GM12873 (cell line): ENCODE measurements around the gene TERT.

Source experiments
- CTCF ChIP-seq: IDR thresholded peaks from 2 replicates; pipeline ENCODE4 v1.5.1; 2012; ENCODE audit warnings: low read depth, mild to moderate bottlenecking, moderate library complexity, low read length, control low read depth; ENCODE audit not compliant: insufficient read depth; ENCODE audit errors: missing control alignments

TERT gene

DNA sequence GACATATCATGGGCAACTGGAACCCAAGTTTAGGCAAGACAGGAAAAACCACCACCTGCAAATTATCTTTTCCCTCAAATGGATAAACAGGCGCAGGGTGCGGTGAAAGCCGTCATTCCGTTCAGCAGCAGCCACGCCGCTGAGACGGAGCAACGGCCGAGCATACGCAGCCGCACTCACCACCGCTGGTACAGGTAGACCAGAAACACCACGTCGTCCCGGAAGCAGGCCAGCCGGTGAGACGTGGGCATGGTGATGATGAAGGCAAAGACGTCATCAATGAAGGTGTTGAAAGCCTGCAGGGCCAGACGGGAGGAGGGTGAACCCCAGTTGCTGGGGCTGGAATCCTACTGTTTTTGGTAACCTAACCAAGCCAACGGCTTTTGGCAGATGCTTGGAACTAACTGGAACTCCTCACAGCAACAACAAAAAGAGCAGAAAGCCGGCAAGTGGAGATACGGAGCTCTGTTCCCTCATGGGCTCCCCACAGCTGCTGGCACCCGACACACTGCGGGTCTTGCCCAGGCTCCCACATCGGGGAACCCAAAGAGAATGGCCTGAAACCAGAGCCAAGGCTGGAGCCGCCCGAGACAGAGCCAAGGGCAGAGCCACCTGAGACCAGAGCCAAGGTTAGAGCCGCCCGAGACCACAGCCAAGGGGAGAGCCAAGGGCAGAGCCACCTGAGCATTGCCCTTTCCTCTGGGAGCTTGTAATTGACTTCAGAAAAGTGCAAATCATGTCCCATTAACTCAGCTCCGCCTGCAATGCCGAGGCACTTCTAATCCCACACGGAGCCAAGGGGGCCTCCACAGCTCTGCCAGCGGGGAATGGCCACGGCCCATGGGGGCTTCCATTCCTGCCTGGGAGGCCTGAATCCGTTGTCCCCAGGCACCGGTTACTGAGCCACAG, 25.8 kb upstream of the TERT start:
- TF ChIP-seq CTCF, result no peak

- TF ChIP-seq CTCF, result peak; percentile 19
Measured at GRCh38 chr5:1319436-1320256, 24.8 kb upstream of the TERT start.

DNA sequence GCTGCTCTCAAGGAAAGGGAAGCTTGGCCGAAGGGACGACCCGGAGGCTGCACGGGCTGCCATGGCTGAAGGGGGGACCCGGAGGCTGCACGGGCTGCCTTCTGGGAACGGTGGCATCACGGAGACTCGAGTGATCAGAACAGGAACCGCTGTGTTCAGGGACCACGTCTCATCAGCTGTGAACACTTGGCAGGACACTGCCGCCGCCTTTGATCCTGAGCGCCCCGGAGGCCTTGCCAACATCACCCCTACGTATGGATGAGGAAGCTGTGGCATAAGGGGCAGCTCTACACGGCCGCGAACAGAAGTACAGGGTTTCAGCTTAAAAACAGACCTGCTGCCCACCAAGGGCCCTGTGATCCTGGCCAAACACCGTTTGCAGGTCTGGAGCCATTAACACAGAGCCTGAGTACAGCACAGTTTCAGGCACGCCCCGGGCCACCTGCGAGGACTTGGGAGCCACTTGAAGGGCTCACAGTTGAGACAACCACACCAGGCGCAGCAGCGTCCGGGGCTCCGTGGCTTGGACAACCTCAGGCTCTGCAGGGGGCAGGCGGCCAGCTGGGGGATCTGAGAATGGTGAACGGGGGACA, 23.9 kb upstream of the TERT start:
- no peak for TF ChIP-seq CTCF

GRCh38 chr5:1317921-1318565, 23.2 kb upstream of the TERT start:
- no peak for TF ChIP-seq CTCF

- TF ChIP-seq CTCF, result no peak
Measured at GRCh38 chr5:1316588-1317340, 21.9 kb upstream of the TERT start.

GRCh38 chr5:1315709-1316587, 21.1 kb upstream of the TERT start:
- TF ChIP-seq CTCF, result no peak
